ENCODE results near the gene PFAS. TPM values are rescaled to one million over a fixed set of nuclear protein-coding genes. Genes with fewer than 3 reads are reported as not detected.

PFAS gene
- total RNA-seq, 1 experiment from 2014 or later = 228 TPM

- no CpG with 5 or more reads among the region's 9 CpGs for WGBS (ENCODE audit: extremely low coverage, insufficient read length, low lambda C conversion rate)
- no peak overlapping the region for H4K5ac ChIP-seq (ENCODE audit: insufficient read length, low read depth, low read length)
- no peak for DNase-seq
- no peak overlapping the region for H2AFZ ChIP-seq (ENCODE audit: low read length)
- H3K14ac ChIP-seq (ENCODE audit: insufficient read depth, low read length) = no peak overlapping the region
- H3K4me1 Mint-ChIP-seq = peaks cover 23% of the 10 kb centered on the region in 2 experiments
- H2AK5ac ChIP-seq (ENCODE audit: insufficient read length, low read length) = no peak overlapping the region
- peak overlapping the region; percentile 80 to 85 for H3K4me3 Mint-ChIP-seq
- no peak overlapping the region for H2BK15ac ChIP-seq (ENCODE audit: low read depth, low read length)
- no peak overlapping the region for H3K27ac ChIP-seq (ENCODE audit: insufficient read length, low read depth, low read length)
- no peak overlapping the region for H2BK120ac ChIP-seq (ENCODE audit: low read depth, low read length, poor library complexity, severe bottlenecking)
- peaks cover 3% of the 10 kb centered on the region for H3K27me3 Mint-ChIP-seq (ENCODE audit: low read depth)
- no peaks in the 10 kb centered on the region for H3K27me3 ChIP-seq (ENCODE audit: insufficient read depth, low read length)
- no peaks in the 10 kb centered on the region for H3K79me1 ChIP-seq (ENCODE audit: insufficient read depth, low read depth, low read length, poor library complexity, severe bottlenecking)
- peak overlapping the region; percentile 69 for H3K4me2 ChIP-seq (ENCODE audit: insufficient read depth, insufficient read length, low read length)
- no peak overlapping the region for H3T11ph ChIP-seq (ENCODE audit: low read length)
- no peak overlapping the region for H3K56ac ChIP-seq (ENCODE audit: insufficient read length, low read depth, low read length)
- no peak overlapping the region for H2BK20ac ChIP-seq (ENCODE audit: low read depth, low read length, poor library complexity, severe bottlenecking)
- no peaks in the 10 kb centered on the region for H3K9me3 ChIP-seq (ENCODE audit: control insufficient read depth, low read depth, low read length)
- TF ChIP-seq CTCF (conservative IDR thresholded peaks at IDR 0.05) = no peak
- H2BK12ac ChIP-seq (ENCODE audit: insufficient read length, low read depth, low read length) = no peak overlapping the region
- H4K8ac ChIP-seq (replicated peaks; ENCODE audit: insufficient read length, low read depth, low read length) = no peak overlapping the region
- no peak overlapping the region for H3K9ac ChIP-seq (ENCODE audit: extremely low read depth, insufficient read length, low read length)
- no peak overlapping the region for H4K91ac ChIP-seq (ENCODE audit: insufficient read length, low read depth, low read length)
- no peak overlapping the region for H2BK5ac ChIP-seq (ENCODE audit: insufficient read length, low read length)
- H3K4me1 ChIP-seq (ENCODE audit: insufficient read depth, low read length) = no peaks in the 10 kb centered on the region
- H3K4ac ChIP-seq (ENCODE audit: low read depth, low read length) = no peak overlapping the region
- H4K20me1 ChIP-seq (ENCODE audit: control insufficient read depth, insufficient read depth, insufficient read length) = no peaks in the 10 kb centered on the region
- H3K23me2 ChIP-seq (ENCODE audit: insufficient read length, low read depth, low read length, poor library complexity, severe bottlenecking) = peaks cover 4% of the 10 kb centered on the region
- peaks cover 0 to 6% of the 10 kb centered on the region in 2 experiments; a peak in 1 of 5 replicates for H3K9me3 Mint-ChIP-seq
- H3K18ac ChIP-seq (ENCODE audit: insufficient read length, low read depth, low read length) = no peak overlapping the region
- peaks cover 2 to 7% (median 5%) of the 10 kb centered on the region in 3 experiments; a peak in 4 of 7 replicates for H3K36me3 Mint-ChIP-seq (ENCODE audit: insufficient read depth in 1 of 3, low read depth in 3 of 3)
- H3K27ac Mint-ChIP-seq = no peak overlapping the region
- no peak overlapping the region for H3K23ac ChIP-seq (ENCODE audit: insufficient read length, low read depth, low read length)
- H3K79me2 ChIP-seq (ENCODE audit: insufficient read depth, low read length) = no peaks in the 10 kb centered on the region
These were observed 45.3 kb downstream of the PFAS start for GRCh38 chr17:8294361-8294760.

Measured in H9 (cell line).